HepG2 (cell line): ENCODE data around the gene EPN3. TPM values are rescaled to one million over a fixed set of nuclear protein-coding genes. Genes with fewer than 3 reads are reported as not detected.

ENCODE experiments used
- ATF1 ChIP-seq: IDR thresholded peaks from 2 replicates; pipeline ENCODE4 v1.6.1; 2016; ENCODE audit warnings: mild to moderate bottlenecking, control low read depth
- ATF7 ChIP-seq, 2 experiments: fragments of 450-650 bp in 1 of 2; sonication (generic) in 1 of 2; formaldehyde crosslinking in 1 of 2; IDR thresholded peaks; 2 replicates each; pipeline versions ENCODE4 v1.4.0 to v1.6.1; 2016 to 2020; ENCODE audit warnings: antibody characterized with exemption in 1 of 2, mild to moderate bottlenecking in 1 of 2, missing genetic modification reagents in 1 of 2
- ATM ChIP-seq: fragments of 450-650 bp; IDR thresholded peaks from 2 replicates; pipeline ENCODE4 v1.7.1; 2017; ENCODE audit warnings: mild to moderate bottlenecking, borderline replicate concordance
- BCL6 ChIP-seq: IDR thresholded peaks from 2 replicates; pipeline ENCODE4 v1.6.1; 2016; ENCODE audit warnings: missing genetic modification reagents, missing compliant biosample characterization
- BRF2 ChIP-seq: sonication (generic); formaldehyde crosslinking; IDR thresholded peaks from 2 replicates; pipeline ENCODE4 v1.8.1; 2022; ENCODE audit warnings: mild to moderate bottlenecking, missing genetic modification reagents
- CCAR2 ChIP-seq: fragments of 200-400 bp; formaldehyde crosslinking; optimal IDR thresholded peaks from 2 replicates; pipeline ENCODE3; 2018; ENCODE audit warnings: low read depth, mild to moderate bottlenecking, low read length, moderate library complexity
- DNMT1 ChIP-seq: sonication (generic); formaldehyde crosslinking; IDR thresholded peaks from 2 replicates; pipeline ENCODE4 v1.5.1; 2020; ENCODE audit warnings: mild to moderate bottlenecking, missing genetic modification reagents
- ELF3 ChIP-seq: IDR thresholded peaks from 2 replicates; pipeline ENCODE4 v1.6.1; 2016; ENCODE audit warnings: missing genetic modification reagents, missing compliant biosample characterization
- ETV6 ChIP-seq: sonication (generic); formaldehyde crosslinking; conservative IDR thresholded peaks from 2 replicates; pipeline ENCODE4 v1.4.0; 2020; ENCODE audit warnings: missing genetic modification reagents
- FOXC1 ChIP-seq: sonication (generic); formaldehyde crosslinking; IDR thresholded peaks from 2 replicates; pipeline ENCODE4 v1.8.0; 2022; ENCODE audit warnings: mild to moderate bottlenecking, missing genetic modification reagents, borderline replicate concordance
- KDM5A ChIP-seq: fragments of 200-600 bp; sonication (generic); IDR thresholded peaks from 2 replicates; pipeline ENCODE4 v1.7.0; 2018; ENCODE audit warnings: antibody characterized with exemption, mild to moderate bottlenecking, low read length, borderline replicate concordance
- MEIS2 ChIP-seq: sonication (generic); formaldehyde crosslinking; IDR thresholded peaks from 2 replicates; pipeline ENCODE4 v1.9.0; 2021; ENCODE audit warnings: mild to moderate bottlenecking, missing genetic modification reagents
- ONECUT2 ChIP-seq: sonication (generic); formaldehyde crosslinking; IDR thresholded peaks from 2 replicates; pipeline ENCODE4 v1.4.0; 2020; ENCODE audit warnings: missing genetic modification reagents
- RBM39 ChIP-seq: fragments of 200-400 bp; formaldehyde crosslinking; IDR thresholded peaks from one replicate; pipeline ENCODE4 v1.6.1; 2018; ENCODE audit warnings: antibody characterized with exemption, mild to moderate bottlenecking, low read depth, low read length; ENCODE audit not compliant: poor library complexity, severe bottlenecking
- SIX1 ChIP-seq: sonication (generic); formaldehyde crosslinking; IDR thresholded peaks from 2 replicates; pipeline ENCODE4 v1.4.0; 2020; ENCODE audit warnings: missing genetic modification reagents, borderline replicate concordance
- SPEN ChIP-seq: sonication (generic); formaldehyde crosslinking; IDR thresholded peaks from 2 replicates; pipeline ENCODE4 v1.5.1; 2020; ENCODE audit warnings: low read depth, mild to moderate bottlenecking, missing genetic modification reagents
- STAG1 ChIP-seq: sonication (generic); formaldehyde crosslinking; IDR thresholded peaks from 2 replicates; pipeline ENCODE4 v1.4.0; 2020; ENCODE audit warnings: missing genetic modification reagents
- TBX3 ChIP-seq: fragments of 450-650 bp; IDR thresholded peaks from 2 replicates; pipeline ENCODE4 v1.6.1; 2017; ENCODE audit warnings: antibody characterized with exemption, mild to moderate bottlenecking, inconsistent platforms, borderline replicate concordance
- TFDP2 ChIP-seq: sonication (generic); formaldehyde crosslinking; IDR thresholded peaks from 2 replicates; pipeline ENCODE4 v1.4.0; 2020; ENCODE audit warnings: missing genetic modification reagents
- TRIM24 ChIP-seq: sonication (generic); formaldehyde crosslinking; IDR thresholded peaks from 2 replicates; pipeline ENCODE4 v1.8.0; 2022; ENCODE audit warnings: mild to moderate bottlenecking, missing genetic modification reagents
- YEATS4 ChIP-seq: sonication (generic); formaldehyde crosslinking; IDR thresholded peaks from 2 replicates; pipeline ENCODE4 v1.4.0; 2020; ENCODE audit warnings: missing genetic modification reagents, borderline replicate concordance
- ZBTB7A ChIP-seq: sonication (generic); formaldehyde crosslinking; IDR thresholded peaks from 2 replicates; pipeline ENCODE4 v1.8.0; 2022; ENCODE audit warnings: mild to moderate bottlenecking, missing genetic modification reagents
- ZNF101 ChIP-seq: sonication (generic); formaldehyde crosslinking; IDR thresholded peaks from 2 replicates; pipeline ENCODE4 v1.4.0; 2020; ENCODE audit warnings: mild to moderate bottlenecking, low read depth, missing genetic modification reagents, borderline replicate concordance
- ZNF20 ChIP-seq: sonication (generic); formaldehyde crosslinking; IDR thresholded peaks from 2 replicates; pipeline ENCODE4 v1.4.0; 2020; ENCODE audit warnings: mild to moderate bottlenecking, moderate library complexity, missing genetic modification reagents
- ZNF224 ChIP-seq: sonication (generic); formaldehyde crosslinking; IDR thresholded peaks from 2 replicates; pipeline ENCODE4 v1.5.0; 2020; ENCODE audit warnings: mild to moderate bottlenecking, missing genetic modification reagents
- ZNF335 ChIP-seq: sonication (generic); formaldehyde crosslinking; IDR thresholded peaks from 2 replicates; pipeline ENCODE4 v1.4.0; 2020; ENCODE audit warnings: missing genetic modification reagents
- ZNF563 ChIP-seq: sonication (generic); formaldehyde crosslinking; IDR thresholded peaks from 2 replicates; pipeline ENCODE4 v1.8.0; 2022; ENCODE audit warnings: mild to moderate bottlenecking, moderate library complexity, missing genetic modification reagents
- ZNF713 ChIP-seq: sonication (generic); formaldehyde crosslinking; IDR thresholded peaks from 2 replicates; pipeline ENCODE4 v1.4.0; 2020; ENCODE audit warnings: mild to moderate bottlenecking, missing genetic modification reagents
- ZNF775 ChIP-seq: sonication (generic); formaldehyde crosslinking; IDR thresholded peaks from 2 replicates; pipeline ENCODE4 v1.4.0; 2020; ENCODE audit warnings: missing genetic modification reagents, mild to moderate bottlenecking, moderate library complexity, borderline replicate concordance
- polyA plus RNA-seq, 8 experiments: library from polyadenylated mRNA; depleted of rRNA in 3 of 8; stranded (reverse) in 7 of 8; unstranded in 1 of 8; fragments of >200 nt; fragmentation: Illumina TruSeq in 4 of 8; extraction: Trizol in 4 of 8; gene quantifications; 2 replicates each; pipeline versions ENCODE4 v1.2.1 to v1.2.3, GENCODE V29; 2011 to 2016; ENCODE audit warnings: low read depth in 4 of 8, missing spikeins in 1 of 8, mixed read lengths in 1 of 8; ENCODE audit not compliant: insufficient read depth in 1 of 8
- total RNA-seq, 5 experiments: library from RNA; depleted of rRNA; stranded (reverse); fragments of >200 nt; fragmentation: Illumina TruSeq; extraction: Trizol; gene quantifications; 2 replicates each; pipeline ENCODE4 v1.2.3, GENCODE V29; 2016; ENCODE audit warnings: low read depth in 1 of 5

EPN3 gene
- total and polyA plus RNA-seq, 2 of the 13 experiments (the other 11 are each of a cell fraction or from before 2014, with no cell fraction given) = 0.11 to 0.95 TPM

- TF ChIP-seq ZNF713 (CRISPR knock-in tag) = no peak
- TF ChIP-seq DNMT1 = 0 out of 2 replicates have a peak, but pooled peaks have one; percentile 70
- peak; percentile 64; the same call in 1 of the 2 replicates for TF ChIP-seq TBX3
- peak; percentile 88 for TF ChIP-seq FOXC1
- TF ChIP-seq ONECUT2 (CRISPR knock-in tag) = peak; percentile 79; the same call in 1 of the 2 replicates
- no peak for TF ChIP-seq TRIM24 (CRISPR knock-in tag)
- TF ChIP-seq TFDP2 = peak; percentile 52
- peak; percentile 63; the same call in 1 of the 2 replicates for TF ChIP-seq MEIS2
- peak; percentile 78; the same call in 1 of the 2 replicates for TF ChIP-seq SIX1
- TF ChIP-seq ZNF775 (CRISPR knock-in tag) = 0 out of 2 replicates have a peak, but pooled peaks have one; percentile 60
- TF ChIP-seq ETV6 (CRISPR knock-in tag) = peak; percentile 61; the same call in 1 of the 2 replicates
- TF ChIP-seq ATF7 (IDR thresholded peaks at IDR 0.05) = no peak
- TF ChIP-seq ATF7 (CRISPR knock-in tag; IDR thresholded peaks at IDR 0.05) = no peak
- no peak for TF ChIP-seq YEATS4 (CRISPR knock-in tag)
- 0 out of 2 replicates have a peak, but pooled peaks have one; percentile 7 for TF ChIP-seq ZNF335 (CRISPR knock-in tag)
- TF ChIP-seq BCL6 (CRISPR knock-in tag) = peak; percentile 89
- TF ChIP-seq ZNF224 (CRISPR knock-in tag) = 0 out of 2 replicates have a peak, but pooled peaks have one; percentile 76
- no peak for TF ChIP-seq ATM
- TF ChIP-seq STAG1 = peak; percentile 22; the same call in 1 of the 2 replicates
- 0 out of 2 replicates have a peak, but pooled peaks have one; percentile 40 for TF ChIP-seq ZBTB7A (CRISPR knock-in tag)
- no peak for TF ChIP-seq ZNF20
- peak; percentile 49 for TF ChIP-seq ELF3 (CRISPR knock-in tag)
- no peak for TF ChIP-seq RBM39
- TF ChIP-seq ATF1 (CRISPR knock-in tag) = no peak
- TF ChIP-seq BRF2 (CRISPR knock-in tag) = peak; percentile 77; the same call in 1 of the 2 replicates
- TF ChIP-seq KDM5A = no peak; the same call in 1 of the 2 replicates
- TF ChIP-seq SPEN (CRISPR knock-in tag) = peak; percentile 88
- peak; percentile 76; the same call in 1 of the 2 replicates for TF ChIP-seq ZNF563 (CRISPR knock-in tag)
- no peak for TF ChIP-seq ZNF101 (CRISPR knock-in tag)
- no peak for TF ChIP-seq CCAR2
Observed at GRCh38 chr17:50542795-50543774, 10.6 kb downstream of the EPN3 start (continued).
